GM21367 (cell line): ENCODE data around the gene MANEA.
"Not testable (repeated sequence)": the region's sequence is repeated elsewhere in the genome, so short reads cannot be mapped to it uniquely, and the experiment has no call there.

ENCODE experiments used
- ATAC-seq: cut with Tn5 transposase; IDR thresholded peaks from one replicate; pipeline ENCODE4 v1.9.1; 2021; ENCODE audit not compliant: unreplicated experiment

MANEA gene

GRCh38 chr6:95577304-95578105, at the start of gene MANEA:
TSS of gene MANEA (plus strand) at chr6:95577535. CDS start at chr6:95586440, 8,905 bp downstream.
- ATAC-seq = peak; percentile 70

- no peak for ATAC-seq
Observed at GRCh38 chr6:95529762-95530161, 47.6 kb upstream of the MANEA start.

GRCh38 chr6:95530176-95530819, 47.0 kb upstream of the MANEA start:
- ATAC-seq = no peak

- no peak for ATAC-seq
Observed at GRCh38 chr6:95543798-95544197, 33.5 kb upstream of the MANEA start.

GRCh38 chr6:95544517-95545225, 32.7 kb upstream of the MANEA start:
- ATAC-seq = no peak

- ATAC-seq = no peak
Observed at GRCh38 chr6:95545226-95545625, 32.1 kb upstream of the MANEA start.

- ATAC-seq = no peak
Observed at GRCh38 chr6:95545686-95546085, 31.6 kb upstream of the MANEA start.

- no peak for ATAC-seq
Observed at GRCh38 chr6:95546148-95546547, 31.2 kb upstream of the MANEA start.

GRCh38 chr6:95547043-95547442, 30.3 kb upstream of the MANEA start:
- ATAC-seq = no peak

- ATAC-seq = no peak
Observed at GRCh38 chr6:95548188-95548786, 29.0 kb upstream of the MANEA start.

- ATAC-seq = no peak
Observed at GRCh38 chr6:95551678-95552324, 25.5 kb upstream of the MANEA start.

- ATAC-seq = no peak
Observed at GRCh38 chr6:95553880-95554279, 23.5 kb upstream of the MANEA start.

- not testable (repeated sequence) for ATAC-seq
Observed at GRCh38 chr6:95560956-95561355, 16.4 kb upstream of the MANEA start.

GRCh38 chr6:95569560-95569959, 7.8 kb upstream of the MANEA start:
- ATAC-seq = no peak

GRCh38 chr6:95572098-95572497, 5.2 kb upstream of the MANEA start:
- no peak for ATAC-seq

- ATAC-seq = no peak
Observed at GRCh38 chr6:95574811-95575210, 2.5 kb upstream of the MANEA start.

- peak; percentile 27 for ATAC-seq
Observed at GRCh38 chr6:95576218-95576997, 927 bp upstream of the MANEA start.

- no peak for ATAC-seq
Observed at GRCh38 chr6:95576998-95577303, 384 bp upstream of the MANEA start.

- peak; percentile 8 for ATAC-seq
Observed at GRCh38 chr6:95578106-95578410, 723 bp downstream of the MANEA start.

- ATAC-seq = no peak
Observed at GRCh38 chr6:95581073-95581472, 3.7 kb downstream of the MANEA start.

- ATAC-seq = not testable (repeated sequence)
Observed at GRCh38 chr6:95584226-95584625, 6.9 kb downstream of the MANEA start.
